H9 (cell line): ENCODE results near the gene NOTUM. TPM values are rescaled to one million over a fixed set of nuclear protein-coding genes. Genes with fewer than 3 reads are reported as not detected.

Source experiments
- DNase-seq: peaks from one replicate; pipeline ENCODE4 v3.0.0-alpha.2; 2017
- H2AFZ ChIP-seq: one replicate; pipeline ENCODE4 v1.6.1; 2013; ENCODE audit warnings: mild to moderate bottlenecking, low read length, control low read depth, moderate library complexity
- H2AK5ac ChIP-seq: 2 replicates; pipeline ENCODE4 v1.6.1; 2013; ENCODE audit warnings: low read length, control low read depth, mixed read lengths; ENCODE audit not compliant: insufficient read length
- H2BK120ac ChIP-seq: one replicate; pipeline ENCODE4 v1.6.1; 2013; ENCODE audit warnings: low read depth, mild to moderate bottlenecking, low read length, control low read depth, inconsistent platforms; ENCODE audit not compliant: poor library complexity, severe bottlenecking
- H2BK12ac ChIP-seq: 2 replicates; pipeline ENCODE4 v1.6.1; 2013; ENCODE audit warnings: low read length, control low read depth, mixed read lengths, low read depth; ENCODE audit not compliant: insufficient read length
- H2BK15ac ChIP-seq: 2 replicates; pipeline ENCODE4 v1.6.1; 2013; ENCODE audit warnings: low read depth, low read length, control low read depth
- H2BK20ac ChIP-seq: one replicate; pipeline ENCODE4 v1.6.1; 2013; ENCODE audit warnings: low read depth, mild to moderate bottlenecking, low read length, control low read depth, inconsistent platforms; ENCODE audit not compliant: poor library complexity, severe bottlenecking
- H2BK5ac ChIP-seq: 2 replicates; pipeline ENCODE4 v1.6.1; 2013; ENCODE audit warnings: low read length, control low read depth, mixed read lengths; ENCODE audit not compliant: insufficient read length
- H3K14ac ChIP-seq: 2 replicates; pipeline ENCODE4 v1.6.1; 2013; ENCODE audit warnings: low read length, control low read depth; ENCODE audit not compliant: insufficient read depth
- H3K18ac ChIP-seq: 2 replicates; pipeline ENCODE4 v1.6.1; 2013; ENCODE audit warnings: low read depth, mild to moderate bottlenecking, mixed read lengths, low read length, control low read depth; ENCODE audit not compliant: insufficient read length
- H3K23ac ChIP-seq: 2 replicates; pipeline ENCODE4 v1.6.1; 2013; ENCODE audit warnings: low read length, control low read depth, mixed read lengths, low read depth; ENCODE audit not compliant: insufficient read length
- H3K23me2 ChIP-seq: 2 replicates; pipeline ENCODE4 v1.6.1; 2013; ENCODE audit warnings: low read depth, mild to moderate bottlenecking, mixed read lengths, low read length, control low read depth; ENCODE audit not compliant: insufficient read length, poor library complexity, severe bottlenecking
- H3K27ac ChIP-seq: 2 replicates; pipeline ENCODE4 v1.5.1; 2013; ENCODE audit warnings: low read length, control low read depth, mixed read lengths, low read depth; ENCODE audit not compliant: insufficient read length
- H3K27me3 ChIP-seq: 2 replicates; pipeline ENCODE4 v1.6.1; 2013; ENCODE audit warnings: low read length, control low read depth, inconsistent platforms; ENCODE audit not compliant: insufficient read depth
- H3K4ac ChIP-seq: 2 replicates; pipeline ENCODE4 v1.6.1; 2013; ENCODE audit warnings: low read depth, mild to moderate bottlenecking, control low read depth, inconsistent platforms, low read length, moderate library complexity
- H3K4me1 ChIP-seq: 2 replicates; pipeline ENCODE4 v1.6.1; 2013; ENCODE audit warnings: low read length, control low read depth, inconsistent platforms; ENCODE audit not compliant: insufficient read depth
- H3K4me2 ChIP-seq: 2 replicates; pipeline ENCODE4 v1.6.1; 2013; ENCODE audit warnings: low read length, control low read depth, mixed read lengths; ENCODE audit not compliant: insufficient read length, insufficient read depth
- H3K56ac ChIP-seq: 2 replicates; pipeline ENCODE4 v1.6.1; 2013; ENCODE audit warnings: low read depth, mild to moderate bottlenecking, mixed read lengths, low read length, control low read depth; ENCODE audit not compliant: insufficient read length
- H3K79me1 ChIP-seq: 2 replicates; pipeline ENCODE4 v1.6.1; 2013; ENCODE audit warnings: low read depth, mild to moderate bottlenecking, moderate library complexity, low read length, control low read depth, inconsistent platforms; ENCODE audit not compliant: insufficient read depth, poor library complexity, severe bottlenecking
- H3K79me2 ChIP-seq: 2 replicates; pipeline ENCODE4 v1.6.1; 2013; ENCODE audit warnings: low read length, control low read depth, inconsistent platforms; ENCODE audit not compliant: insufficient read depth
- H3K9ac ChIP-seq: 2 replicates; pipeline ENCODE4 v1.6.1; 2013; ENCODE audit warnings: low read length, control low read depth, mixed read lengths; ENCODE audit not compliant: insufficient read length; ENCODE audit errors: extremely low read depth
- H3K9me3 ChIP-seq: one replicate; pipeline ENCODE4 v1.6.1; 2013; ENCODE audit warnings: low read depth, low read length, inconsistent platforms; ENCODE audit not compliant: control insufficient read depth
- H3T11ph ChIP-seq: one replicate; pipeline ENCODE4 v1.6.1; 2013; ENCODE audit warnings: mild to moderate bottlenecking, low read length, control low read depth, inconsistent platforms
- H4K20me1 ChIP-seq: one replicate; pipeline ENCODE4 v1.6.1; 2013; ENCODE audit not compliant: control insufficient read depth, insufficient read length, insufficient read depth
- H4K5ac ChIP-seq: 2 replicates; pipeline ENCODE4 v1.6.1; 2013; ENCODE audit warnings: low read depth, mild to moderate bottlenecking, mixed read lengths, low read length, control low read depth; ENCODE audit not compliant: insufficient read length
- H4K8ac ChIP-seq: replicated peaks from 2 replicates; pipeline ENCODE4 v1.6.1; 2013; ENCODE audit warnings: low read length, control low read depth, mixed read lengths, low read depth; ENCODE audit not compliant: insufficient read length
- H4K91ac ChIP-seq: 2 replicates; pipeline ENCODE4 v1.6.1; 2013; ENCODE audit warnings: low read depth, mild to moderate bottlenecking, moderate library complexity, mixed read lengths, low read length, control low read depth; ENCODE audit not compliant: insufficient read length
- H3K27ac Mint-ChIP-seq, 3 experiments: 2 replicates in 2 of 3; 3 replicates in 1 of 3; pipeline ENCODE4 v1.8.0; 2020 to 2021; ENCODE audit warnings: mixed read lengths in 3 of 3, mild to moderate bottlenecking in 1 of 3, moderate library complexity in 1 of 3
- H3K27me3 Mint-ChIP-seq: 2 replicates; pipeline ENCODE4 v1.8.0; 2021; ENCODE audit warnings: low read depth, mild to moderate bottlenecking, moderate library complexity, mixed read lengths
- H3K36me3 Mint-ChIP-seq, 3 experiments: 2 replicates in 2 of 3; 3 replicates in 1 of 3; pipeline ENCODE4 v1.8.0; 2020 to 2021; ENCODE audit warnings: low read depth in 3 of 3, mixed read lengths in 3 of 3; ENCODE audit not compliant: insufficient read depth in 1 of 3
- H3K4me1 Mint-ChIP-seq, 2 experiments: 2 replicates each; pipeline ENCODE4 v1.8.0; 2020; ENCODE audit warnings: mixed read lengths in 2 of 2
- H3K4me3 Mint-ChIP-seq, 2 experiments: 2 replicates in 1 of 2; 3 replicates in 1 of 2; pipeline ENCODE4 v1.8.0; 2020 to 2021; ENCODE audit warnings: mild to moderate bottlenecking in 2 of 2, mixed read lengths in 2 of 2, moderate library complexity in 1 of 2
- H3K9me3 Mint-ChIP-seq, 2 experiments: 2 replicates in 1 of 2; 3 replicates in 1 of 2; pipeline ENCODE4 v1.8.0; 2020; ENCODE audit warnings: mild to moderate bottlenecking in 2 of 2, mixed read lengths in 2 of 2, moderate library complexity in 1 of 2
- WGBS: extraction: QIAGEN DNeasy Blood & Tissue Kit; methylation state at CpG from one replicate; pipeline ENCODE4 v1.1.7; 2013; ENCODE audit warnings: missing lambda C conversion rate, low lambda C conversion rate, mixed read lengths; ENCODE audit not compliant: insufficient read length; ENCODE audit errors: extremely low coverage; 5-methylcytosine and 5-hydroxymethylcytosine counted together
- total RNA-seq: library from RNA; stranded (reverse); gene quantifications from 2 replicates; pipeline ENCODE4 v1.2.1, GENCODE V29; 2021
- TF ChIP-seq, protein P1 (sequence below): fragments of 200-600 bp; sonication (generic); conservative IDR thresholded peaks from 3 replicates; pipeline ENCODE4 v1.8.0; 2021; ENCODE audit warnings: antibody characterized with exemption, mild to moderate bottlenecking

Gene NOTUM
- total RNA-seq, 1 experiment from 2014 or later: 2.1 TPM

DNA sequence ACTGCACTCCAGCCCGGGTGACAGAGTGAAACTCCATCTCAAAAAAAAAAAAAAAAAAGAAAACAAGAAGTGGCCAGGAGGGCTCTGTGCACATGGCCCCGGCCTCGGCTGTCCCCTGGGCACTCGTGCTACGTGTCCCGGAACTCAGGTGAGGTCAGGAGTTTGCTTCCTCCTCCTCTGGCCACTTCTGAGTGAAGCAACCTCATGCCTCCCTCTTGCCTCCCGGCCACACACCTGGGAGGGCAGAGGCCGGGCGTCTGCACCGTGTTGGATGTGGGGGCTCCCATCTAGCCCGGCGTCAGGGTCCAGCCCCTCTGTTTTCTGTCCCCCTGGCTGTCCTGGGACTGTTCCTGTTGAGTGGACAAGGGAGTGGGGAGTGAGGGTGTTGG, 38.6 kb upstream of the NOTUM start:
- Histone ChIP-seq H3K9me3 (no peaks in the 10 kb centered on the region), H2BK20ac (no peak overlapping the region), H3T11ph (no peak overlapping the region), H3K4ac (no peak overlapping the region), H3K23ac (no peak overlapping the region), H3K79me2 (no peaks in the 10 kb centered on the region), H3K56ac (no peak overlapping the region), H3K4me1 (no peaks in the 10 kb centered on the region), H3K14ac (no peak overlapping the region), H4K20me1 (no peaks in the 10 kb centered on the region), H4K5ac (no peak overlapping the region), H3K79me1 (no peaks in the 10 kb centered on the region), H2AK5ac (no peak overlapping the region), H3K18ac (no peak overlapping the region), H2BK12ac (no peak overlapping the region), H2BK5ac (no peak overlapping the region), H4K91ac (no peak overlapping the region), H4K8ac (no peak overlapping the region), H2BK120ac (no peak overlapping the region), H3K27me3 (no peaks in the 10 kb centered on the region), H3K23me2 (no peaks in the 10 kb centered on the region), H2AFZ (no peak overlapping the region), H3K9ac (no peak overlapping the region), H3K4me2 (no peak overlapping the region), H2BK15ac (no peak overlapping the region), H3K27ac (no peak overlapping the region)
- Mint-ChIP-seq H3K27me3 (no peaks in the 10 kb centered on the region), H3K4me1 (0 out of 4 replicates have a peak, but pooled peaks cover 0 to 2% of the 10 kb centered on the region in 2 experiments), H3K9me3 (no peaks in the 10 kb centered on the region), H3K27ac (no peak overlapping the region), H3K4me3 (no peak overlapping the region), H3K36me3 (peaks cover 0 to 9% (median 9%) of the 10 kb centered on the region in 3 experiments; a peak in 6 of 7 replicates)
- no peak for DNase-seq
- WGBS: no CpG with 5 or more reads among the region's 12 CpGs
- TF ChIP-seq, protein P1, sequence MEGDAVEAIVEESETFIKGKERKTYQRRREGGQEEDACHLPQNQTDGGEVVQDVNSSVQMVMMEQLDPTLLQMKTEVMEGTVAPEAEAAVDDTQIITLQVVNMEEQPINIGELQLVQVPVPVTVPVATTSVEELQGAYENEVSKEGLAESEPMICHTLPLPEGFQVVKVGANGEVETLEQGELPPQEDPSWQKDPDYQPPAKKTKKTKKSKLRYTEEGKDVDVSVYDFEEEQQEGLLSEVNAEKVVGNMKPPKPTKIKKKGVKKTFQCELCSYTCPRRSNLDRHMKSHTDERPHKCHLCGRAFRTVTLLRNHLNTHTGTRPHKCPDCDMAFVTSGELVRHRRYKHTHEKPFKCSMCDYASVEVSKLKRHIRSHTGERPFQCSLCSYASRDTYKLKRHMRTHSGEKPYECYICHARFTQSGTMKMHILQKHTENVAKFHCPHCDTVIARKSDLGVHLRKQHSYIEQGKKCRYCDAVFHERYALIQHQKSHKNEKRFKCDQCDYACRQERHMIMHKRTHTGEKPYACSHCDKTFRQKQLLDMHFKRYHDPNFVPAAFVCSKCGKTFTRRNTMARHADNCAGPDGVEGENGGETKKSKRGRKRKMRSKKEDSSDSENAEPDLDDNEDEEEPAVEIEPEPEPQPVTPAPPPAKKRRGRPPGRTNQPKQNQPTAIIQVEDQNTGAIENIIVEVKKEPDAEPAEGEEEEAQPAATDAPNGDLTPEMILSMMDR: no peak
